GM08714 (cell line): ENCODE data around the gene TMEM163.

ENCODE experiments used
- H3K4me3 ChIP-seq: fragments of 200-500 bp; sonication (Bioruptor generic); 2 replicates; pipeline ENCODE4 v1.5.1; 2014; ENCODE audit warnings: mild to moderate bottlenecking, low read length, inconsistent platforms
- ZNF274 ChIP-seq: IDR thresholded peaks from 2 replicates; pipeline ENCODE4 v1.6.1; 2012; ENCODE audit warnings: mild to moderate bottlenecking, low read depth, low read length

TMEM163 gene

GRCh38 chr2:134714228-134714627 lies 4.6 kb downstream of the TMEM163 start:
- TF ChIP-seq ZNF274, result no peak

GRCh38 chr2:134713606-134714005 lies 5.2 kb downstream of the TMEM163 start:
- H3K4me3 ChIP-seq, result no peak overlapping the region
- no peak for TF ChIP-seq ZNF274

More at GRCh38 chr2:134714228-134714627, 4.6 kb downstream of the TMEM163 start:
- no peak overlapping the region for H3K4me3 ChIP-seq

DNA sequence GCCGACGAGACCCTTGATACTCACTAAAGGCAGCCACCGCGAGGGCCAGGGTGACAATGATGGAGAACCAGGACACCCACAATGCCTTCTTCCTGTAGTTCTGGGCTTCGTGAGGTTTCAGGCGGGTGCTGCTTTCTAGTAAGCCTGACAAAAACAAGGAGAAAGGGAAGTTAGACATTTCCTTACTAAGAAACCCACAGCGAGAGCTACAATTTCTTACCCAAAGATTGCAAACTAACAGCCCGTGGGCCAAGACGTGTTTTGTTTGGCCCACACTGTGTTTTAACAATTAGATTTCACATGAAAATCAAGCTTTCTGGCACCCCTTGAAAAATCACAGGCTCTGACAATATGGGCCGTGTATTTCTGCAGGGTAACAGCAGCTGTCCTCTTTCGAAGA lies 5.6 kb downstream of the TMEM163 start:
- TF ChIP-seq ZNF274, result no peak
- H3K4me3 ChIP-seq, result no peak overlapping the region

GRCh38 chr2:134712736-134713135 lies 6.1 kb downstream of the TMEM163 start:
- no peak for TF ChIP-seq ZNF274

GRCh38 chr2:134712299-134712698 lies 6.5 kb downstream of the TMEM163 start:
- H3K4me3 ChIP-seq, result no peak overlapping the region
- no peak for TF ChIP-seq ZNF274

More at GRCh38 chr2:134712736-134713135, 6.1 kb downstream of the TMEM163 start:
- H3K4me3 ChIP-seq, result no peak overlapping the region

DNA sequence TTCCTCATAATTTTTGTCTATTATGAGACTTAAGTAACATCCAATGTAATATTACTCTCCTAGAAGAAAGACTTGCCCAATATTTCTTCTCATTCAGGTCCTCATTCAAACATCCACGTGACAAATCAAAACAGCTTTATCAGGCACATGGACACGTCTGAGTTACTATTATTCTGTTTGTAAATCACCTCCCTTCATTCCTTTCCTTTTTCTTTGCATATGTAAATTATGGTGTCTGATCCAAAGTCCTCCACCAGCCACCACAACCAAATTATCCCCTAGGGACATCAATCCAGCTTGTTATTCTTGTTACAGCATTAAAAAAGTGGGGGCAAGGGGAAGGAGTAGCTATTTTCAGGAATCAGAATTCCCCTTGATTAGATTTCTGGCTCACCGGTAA lies 7.1 kb downstream of the TMEM163 start:
- no peak overlapping the region for H3K4me3 ChIP-seq
- TF ChIP-seq ZNF274, result no peak

DNA sequence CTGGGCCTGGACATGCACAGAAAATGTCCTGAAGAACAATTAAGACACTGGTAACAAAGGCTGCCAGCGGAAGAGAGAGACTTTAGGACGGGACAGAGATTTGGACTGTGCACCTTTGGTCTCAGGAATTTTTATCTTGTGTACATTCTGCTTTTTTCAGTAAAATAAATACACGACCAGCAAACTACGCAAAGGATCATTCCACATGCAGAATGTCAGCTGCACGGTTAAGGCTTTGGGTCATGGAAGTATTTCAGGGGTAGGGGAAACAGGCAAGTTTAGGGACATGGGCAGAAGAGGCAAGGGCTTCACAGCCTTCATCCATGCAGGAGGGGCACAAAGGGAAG lies 11.5 kb downstream of the TMEM163 start:
- TF ChIP-seq ZNF274, result no peak

GRCh38 chr2:134706587-134707329 lies 12.0 kb downstream of the TMEM163 start:
- H3K4me3 ChIP-seq, result no peak overlapping the region
- no peak for TF ChIP-seq ZNF274

More for the DNA sequence above, 11.5 kb downstream of the TMEM163 start:
- no peak overlapping the region for H3K4me3 ChIP-seq

DNA sequence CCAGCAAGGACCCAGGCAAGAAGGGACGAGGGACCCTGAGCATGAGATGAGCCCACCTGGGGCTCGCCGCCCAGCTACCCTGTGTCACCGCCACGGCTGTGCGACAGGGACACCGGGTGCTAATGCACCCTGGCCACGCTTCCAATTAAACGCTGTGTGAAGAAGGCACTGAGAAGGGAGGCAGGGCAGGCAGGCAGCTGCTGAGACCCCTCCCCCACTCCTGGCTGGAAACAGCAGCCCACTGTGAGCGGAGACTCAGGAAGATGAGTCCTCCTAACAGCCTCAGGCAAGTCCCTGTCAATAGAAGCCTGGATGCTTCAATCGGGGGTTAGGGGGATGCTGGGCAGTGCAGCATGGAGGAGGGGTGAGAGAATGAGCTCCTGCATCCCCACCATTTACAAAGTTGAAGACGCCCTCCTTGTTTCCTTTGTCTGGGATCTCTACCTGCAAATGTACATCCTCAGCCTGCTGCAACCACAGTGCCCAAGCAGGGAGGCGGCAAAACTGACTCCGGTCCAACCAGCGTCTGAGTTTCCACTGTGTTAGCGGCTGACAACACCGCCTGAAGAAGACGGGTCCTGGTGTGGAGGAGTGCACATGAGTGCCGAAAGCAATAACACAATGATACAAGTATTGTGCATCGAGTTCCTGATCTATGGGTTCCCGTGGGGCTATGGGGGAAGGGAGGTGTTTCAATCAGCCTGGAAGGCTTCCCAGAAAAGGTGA lies 12.8 kb downstream of the TMEM163 start:
- no peak for TF ChIP-seq ZNF274
- no peak overlapping the region for H3K4me3 ChIP-seq

DNA sequence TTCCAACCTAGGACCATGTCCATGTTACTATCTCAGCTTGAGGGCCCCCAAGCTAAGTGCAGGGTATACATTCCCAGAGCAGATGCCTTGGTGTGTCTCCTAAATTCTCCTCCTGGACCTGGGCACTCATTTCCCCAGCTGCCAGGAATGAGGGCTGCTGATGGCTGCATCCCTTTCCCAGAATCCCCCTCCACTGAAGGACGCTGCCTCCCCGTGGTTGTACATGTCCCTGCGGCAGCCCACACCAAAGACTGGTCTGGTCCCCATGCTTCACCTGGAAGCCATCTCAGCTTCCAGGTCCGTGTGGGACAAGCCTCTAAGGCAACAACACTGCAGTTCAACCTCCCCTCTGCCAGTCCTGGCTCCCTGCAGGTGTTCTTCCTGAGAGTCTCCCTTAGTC lies 14.6 kb downstream of the TMEM163 start:
- H3K4me3 ChIP-seq, result no peak overlapping the region
- TF ChIP-seq ZNF274, result no peak

- no peak overlapping the region for H3K4me3 ChIP-seq
- no peak for TF ChIP-seq ZNF274
These were observed 15.4 kb downstream of the TMEM163 start for GRCh38 chr2:134703426-134703825.

DNA sequence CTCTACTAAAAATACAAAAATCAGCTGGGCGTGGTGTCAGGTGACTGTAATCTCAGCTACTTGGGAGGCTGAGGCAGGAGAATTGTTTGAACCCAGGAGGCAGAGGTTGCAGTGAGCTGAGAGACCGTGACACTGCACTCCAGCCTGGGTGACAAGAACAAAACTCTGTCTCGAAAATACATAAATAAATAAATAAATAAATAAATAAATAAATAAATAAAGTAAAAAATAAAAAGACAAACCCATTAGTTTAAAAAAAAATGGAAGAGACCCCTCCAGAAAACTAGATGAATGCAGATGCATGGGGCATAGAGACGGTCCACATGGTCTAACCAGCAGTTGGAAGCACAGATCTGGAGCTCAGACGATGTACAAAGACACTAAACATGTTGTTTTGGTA lies 18.1 kb downstream of the TMEM163 start:
- no peak overlapping the region for H3K4me3 ChIP-seq
- TF ChIP-seq ZNF274, result no peak

- no peak overlapping the region for H3K4me3 ChIP-seq
- TF ChIP-seq ZNF274, result no peak
These were observed 24.4 kb downstream of the TMEM163 start for GRCh38 chr2:134694411-134694810.

GRCh38 chr2:134693359-134694330 lies 25.2 kb downstream of the TMEM163 start:
- no peak for TF ChIP-seq ZNF274
- no peak overlapping the region for H3K4me3 ChIP-seq
